ENCODE results near the gene MYMX. TPM values are rescaled to one million over a fixed set of nuclear protein-coding genes. Genes with fewer than 3 reads are reported as not detected.

MYMX gene
- total and polyA plus RNA-seq, 2 of the 13 experiments (the other 11 are each of a cell fraction or from before 2014, with no cell fraction given), result not detected

GRCh38 chr6:44229376-44230033 lies 12.8 kb downstream of the MYMX start (continued):
- TF ChIP-seq PHF5A (CRISPR knock-in tag; IDR thresholded peaks at IDR 0.05; ENCODE audit: low read depth, unreplicated experiment) (no peak), ZNF274 (CRISPR knock-in tag; IDR thresholded peaks at IDR 0.05) (no peak), ZNF644 (CRISPR knock-in tag; IDR thresholded peaks at IDR 0.05; ENCODE audit: low read depth) (no peak), HIC2 (CRISPR knock-in tag; IDR thresholded peaks at IDR 0.05; ENCODE audit: low read depth) (peak; percentile 50; the same call in 1 of the 2 replicates), FOXC1 (CRISPR knock-in tag; IDR thresholded peaks at IDR 0.05; ENCODE audit: borderline replicate concordance) (no peak), ZNF101 (CRISPR knock-in tag; IDR thresholded peaks at IDR 0.05; ENCODE audit: borderline replicate concordance, low read depth) (no peak), THAP7 (CRISPR knock-in tag; IDR thresholded peaks at IDR 0.05) (no peak), ARID2 (CRISPR knock-in tag; IDR thresholded peaks at IDR 0.05; ENCODE audit: borderline replicate concordance) (no peak), ATF7-NPFF (CRISPR knock-in tag; IDR thresholded peaks at IDR 0.05; ENCODE audit: low read depth) (no peak), ZNF775 (CRISPR knock-in tag; IDR thresholded peaks at IDR 0.05; ENCODE audit: borderline replicate concordance) (no peak), ZNF740 (CRISPR knock-in tag; IDR thresholded peaks at IDR 0.05) (no peak), ATF1 (CRISPR knock-in tag; IDR thresholded peaks at IDR 0.05) (no peak), ZBTB33 (CRISPR knock-in tag; IDR thresholded peaks at IDR 0.05) (peak; percentile 74; the same call in 1 of the 2 replicates), CEBPG (CRISPR knock-in tag; IDR thresholded peaks at IDR 0.05) (no peak)
